GDM1 (cell line): ENCODE data around the gene CELF2.

Experiments
- DNase-seq: peaks from one replicate; lab custom pipeline; 2025; lab: John Stamatoyannopoulos, UW

The CELF2 gene

DNA sequence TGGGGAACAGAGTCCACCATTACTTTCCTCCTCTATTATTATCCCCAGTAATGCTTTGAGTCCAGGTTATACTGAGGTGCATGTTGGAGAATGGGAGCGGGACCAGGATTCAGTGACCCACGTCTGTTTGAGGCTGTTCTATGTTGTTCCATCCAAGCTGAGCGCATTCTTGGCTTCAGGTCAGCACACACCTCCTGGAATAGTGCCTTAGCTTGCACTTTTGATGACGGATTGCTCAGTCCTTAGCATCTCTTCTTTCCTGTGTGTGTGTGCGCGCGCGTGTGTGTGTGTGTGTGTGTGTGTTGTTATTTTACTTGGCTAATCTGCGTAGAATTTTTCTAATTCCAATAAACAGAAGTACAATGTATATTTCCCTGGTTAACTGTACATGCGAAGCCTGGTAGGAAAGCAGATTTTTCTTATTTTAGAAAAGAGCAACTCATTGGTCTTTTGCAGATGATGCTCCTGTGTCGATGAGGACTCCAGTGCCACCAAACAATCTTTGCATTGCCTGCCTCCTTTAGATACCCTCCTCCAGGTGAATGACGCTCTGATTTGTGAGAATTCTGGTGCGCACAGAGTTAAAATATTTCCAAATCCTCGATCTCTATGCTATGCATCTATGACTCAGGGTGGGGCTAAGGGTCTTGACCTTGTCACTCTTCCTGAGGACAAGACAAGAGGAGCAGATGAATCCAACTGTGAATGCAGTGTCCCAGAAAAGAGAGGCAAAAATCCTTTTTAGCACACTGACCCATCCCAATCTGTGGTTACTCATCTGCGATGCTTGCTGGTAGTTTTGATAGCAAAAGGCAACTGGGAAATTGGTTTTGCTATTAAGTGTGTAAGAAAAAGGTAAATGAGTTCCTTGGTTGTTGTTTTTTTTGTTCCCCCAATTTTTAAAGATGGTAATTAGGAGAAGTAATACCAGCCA is 13.3 kb upstream of the CELF2 start:
- DNase-seq: no peak

DNA sequence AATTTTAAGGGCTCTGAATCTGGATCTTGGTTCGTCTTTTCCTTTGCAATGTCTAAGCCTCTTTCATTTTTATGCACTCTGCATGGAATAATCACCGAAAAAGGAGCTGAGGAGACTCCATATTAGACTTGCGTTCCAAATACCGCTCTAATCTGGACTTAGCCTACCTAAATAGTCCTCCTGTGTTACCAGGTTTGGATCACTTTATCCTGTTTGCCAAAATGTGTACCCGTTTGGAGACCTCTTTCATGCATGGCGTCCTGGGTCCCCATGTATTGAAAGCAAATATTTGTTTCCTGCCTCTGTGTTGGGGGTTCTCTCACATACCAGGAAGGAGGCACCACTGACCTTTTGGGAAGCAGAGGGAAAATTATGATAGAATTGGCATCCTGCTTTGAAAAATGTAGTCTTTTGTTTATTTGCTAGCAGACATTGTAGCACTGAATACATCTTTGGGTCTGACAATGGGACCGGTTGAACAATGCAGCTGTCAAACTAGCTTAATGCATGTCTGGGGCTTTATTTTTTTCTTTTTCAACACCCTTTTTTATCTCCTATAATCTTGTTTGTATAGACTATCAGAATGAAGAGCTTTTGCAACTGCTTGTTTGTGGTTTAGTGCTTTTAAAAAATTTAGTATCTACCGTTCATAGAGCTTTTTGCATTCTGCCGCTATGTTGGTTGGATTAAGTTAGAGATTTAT is 11.8 kb upstream of the CELF2 start:
- DNase-seq: no peak

DNA sequence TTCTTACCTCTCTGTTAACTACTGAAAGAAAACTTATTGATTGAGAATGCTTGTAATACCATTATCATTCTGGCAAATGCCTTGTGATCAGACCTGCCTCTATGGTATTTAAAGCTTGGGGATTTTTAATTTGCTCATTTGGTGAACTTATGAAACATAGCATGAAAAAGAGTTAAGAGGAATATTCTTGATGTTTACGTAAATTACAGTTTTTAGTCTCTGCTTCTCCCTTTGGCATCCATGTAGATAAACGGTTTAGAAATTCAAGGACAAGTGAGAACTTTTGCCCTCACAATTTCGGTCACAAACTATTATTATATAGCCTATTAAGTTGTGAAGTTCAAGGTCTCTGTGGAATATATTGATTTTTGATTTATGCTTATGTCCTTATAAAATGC is 11.2 kb upstream of the CELF2 start:
- DNase-seq: no peak

DNA sequence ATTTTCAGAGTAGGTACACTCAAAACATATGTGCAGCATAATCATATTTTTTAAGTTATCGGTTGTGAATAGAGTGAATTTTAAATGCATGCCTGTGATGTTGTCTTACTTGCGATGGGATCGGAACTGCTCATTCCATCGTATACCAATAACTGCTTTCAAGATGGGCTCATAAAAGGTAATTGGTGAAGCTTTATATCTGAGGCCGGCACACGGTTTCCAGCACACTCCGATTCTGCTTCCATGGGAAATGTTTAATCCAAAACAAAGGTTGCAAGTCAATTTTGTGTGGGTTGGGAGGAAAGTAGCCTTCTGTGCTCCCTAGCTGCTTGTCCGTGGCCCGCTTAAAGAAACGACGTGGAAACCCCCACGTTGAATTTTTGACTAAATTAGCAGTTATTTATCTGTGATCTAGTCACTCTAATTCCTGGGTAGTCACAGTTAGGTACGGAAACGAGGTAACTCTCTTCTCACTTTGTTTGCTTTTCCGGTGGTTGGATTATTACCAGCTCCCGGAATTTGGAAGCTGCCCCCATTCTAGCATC is 10.1 kb upstream of the CELF2 start:
- no peak for DNase-seq

DNA sequence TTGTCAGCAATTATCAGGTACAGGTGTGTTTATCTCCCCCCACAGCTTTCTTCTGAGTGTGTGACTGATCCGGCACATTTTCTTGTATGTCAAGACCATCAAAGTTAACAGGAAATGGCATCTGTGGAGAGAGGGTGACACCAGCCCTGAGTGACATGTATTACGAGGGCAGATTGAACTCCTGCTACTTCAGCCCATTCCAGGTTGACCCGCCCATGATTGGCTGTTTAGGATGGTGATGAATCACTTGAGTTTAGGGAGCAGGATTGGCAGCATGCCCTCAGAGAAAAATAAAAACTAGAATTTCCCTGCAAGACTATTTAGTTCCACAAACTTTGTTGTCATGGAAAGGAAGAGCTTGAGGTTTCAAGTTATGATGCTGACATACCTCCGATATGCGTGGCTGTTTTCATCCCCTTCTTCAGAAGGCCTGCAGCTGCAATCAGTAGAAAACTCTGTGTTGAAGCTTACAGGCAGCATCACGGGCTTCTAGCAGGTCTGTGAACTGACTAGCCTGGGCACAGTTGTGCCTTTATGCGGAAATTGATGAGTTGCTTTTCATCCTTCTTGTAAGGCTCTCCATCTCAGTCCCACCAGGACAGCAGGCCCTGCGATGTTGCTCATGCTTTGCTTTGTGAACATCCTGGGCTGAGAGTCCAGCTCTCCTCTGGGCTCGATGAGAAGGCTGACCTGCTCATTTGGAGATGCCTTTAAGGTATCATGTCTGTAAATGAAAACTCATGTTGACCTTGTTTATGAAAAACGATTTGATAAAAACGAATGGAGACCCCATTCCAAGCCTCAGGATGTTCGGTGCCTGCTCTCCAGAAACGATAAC is 8.0 kb upstream of the CELF2 start:
- no peak for DNase-seq

DNA sequence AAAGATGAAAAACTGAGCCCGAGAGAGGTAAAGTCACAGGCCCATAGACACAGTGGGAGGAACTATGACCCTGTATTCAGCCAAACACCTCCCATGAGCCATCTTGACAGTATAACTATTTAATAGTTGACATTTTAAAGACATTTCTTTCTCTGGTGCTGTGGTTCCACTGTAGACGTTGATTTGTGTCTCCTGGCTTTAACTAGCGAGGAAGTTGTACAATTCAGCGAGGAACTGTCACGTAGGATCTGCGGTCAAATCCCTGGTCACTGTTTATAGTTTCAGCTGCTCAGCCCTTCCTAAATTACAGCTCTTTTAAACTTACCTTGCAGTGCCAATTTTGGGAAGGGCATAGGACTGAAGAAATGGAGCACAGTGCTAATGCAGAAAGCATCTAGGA is 7.1 kb upstream of the CELF2 start:
- DNase-seq: no peak

DNA sequence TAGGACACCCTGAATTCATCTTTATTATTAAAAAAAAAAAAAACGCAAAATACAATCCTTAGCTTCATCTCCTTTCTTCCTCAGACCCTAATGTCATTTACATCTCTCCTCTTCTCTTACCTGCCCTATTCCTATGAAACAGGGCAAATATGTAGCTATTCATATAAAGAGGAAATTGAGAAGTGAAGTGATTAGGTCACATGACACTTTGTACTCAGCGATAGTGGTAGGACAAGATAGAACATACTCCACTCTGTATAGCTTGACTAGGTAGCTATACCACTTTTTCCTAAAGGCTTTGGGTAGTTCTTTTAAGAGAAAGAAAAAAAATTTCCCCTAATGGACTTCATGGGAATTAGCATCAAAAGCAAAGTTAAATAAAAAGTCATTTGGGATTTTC is 6.2 kb upstream of the CELF2 start:
- DNase-seq: no peak

DNA sequence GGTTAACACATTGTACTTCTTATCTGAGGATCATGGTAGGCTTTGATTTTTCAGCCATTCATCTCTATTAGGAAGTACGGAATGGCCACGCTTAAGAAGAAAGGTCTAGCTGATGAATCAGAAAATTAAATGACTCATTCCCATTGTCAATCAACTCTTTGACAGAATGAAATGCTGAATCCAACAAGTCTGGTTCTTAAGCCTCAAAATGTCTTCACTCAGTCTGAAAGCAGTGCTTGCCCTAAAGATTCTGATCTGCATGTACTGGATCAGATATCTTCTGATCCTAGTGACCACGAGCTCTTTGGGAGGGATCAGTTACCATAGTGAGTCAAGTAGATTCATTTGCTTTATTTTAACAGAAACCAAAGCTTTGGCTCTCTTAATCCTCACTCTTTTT is 5.7 kb upstream of the CELF2 start:
- DNase-seq: no peak

DNA sequence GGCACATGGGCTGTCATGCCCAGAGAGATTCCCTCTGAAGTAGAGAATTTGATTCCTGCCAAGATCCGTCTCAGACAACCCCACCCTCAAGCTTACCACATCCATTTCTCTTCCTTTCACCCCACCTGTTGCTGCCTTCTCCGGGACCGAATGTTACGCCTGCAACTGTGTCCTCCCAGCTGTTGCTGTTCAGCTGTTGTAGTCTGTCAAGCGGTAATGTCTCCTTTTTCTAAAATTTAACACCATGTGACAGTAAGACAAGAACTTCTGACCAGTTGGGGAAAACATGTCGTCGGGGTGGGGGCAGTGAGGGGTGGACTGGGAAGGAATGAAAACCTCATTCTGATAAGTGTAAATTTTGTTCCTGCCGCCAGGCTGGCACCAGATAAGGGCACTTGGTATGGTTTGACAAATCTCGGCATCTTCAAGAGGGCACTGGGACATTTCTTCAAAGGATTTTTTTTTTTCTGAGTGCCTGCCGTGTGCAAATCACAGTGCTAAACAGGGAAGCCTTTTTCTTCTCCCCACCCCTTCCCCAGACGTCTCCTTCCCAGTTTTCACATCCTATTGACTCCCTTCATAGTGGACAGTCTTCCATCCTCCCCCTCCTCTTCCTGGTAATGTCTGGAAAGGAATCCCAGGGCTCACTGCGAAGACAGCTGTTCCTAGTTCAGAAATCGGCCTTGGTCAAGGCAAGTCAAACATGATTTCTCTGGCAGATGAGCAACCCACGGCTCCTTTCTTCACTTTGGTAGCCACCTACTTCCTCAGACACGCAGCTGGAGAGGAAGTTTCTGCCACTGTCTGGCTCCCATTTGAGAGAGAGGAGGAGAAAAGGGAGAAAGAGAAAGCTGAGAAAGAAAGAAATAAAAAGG is 5.0 kb upstream of the CELF2 start:
- DNase-seq: no peak

DNA sequence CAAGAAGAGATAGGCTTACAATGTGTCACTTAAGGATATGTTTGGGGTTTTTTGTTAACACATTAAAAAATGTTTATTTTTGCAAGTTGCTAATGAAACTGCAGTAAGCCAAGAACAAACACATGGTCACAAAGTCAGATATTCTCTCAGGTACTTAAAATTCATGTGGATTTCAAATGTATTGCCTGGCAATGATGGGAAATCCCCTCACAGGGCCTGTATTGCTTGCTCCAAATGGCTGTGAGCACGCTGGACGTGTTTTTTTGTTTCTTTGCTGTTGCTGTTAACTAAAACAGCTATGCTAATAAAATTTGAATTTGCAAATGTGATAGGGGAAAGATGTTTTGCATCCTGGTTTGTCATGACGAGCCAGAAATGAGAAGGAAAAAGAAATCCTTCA is 3.8 kb upstream of the CELF2 start:
- no peak for DNase-seq

DNA sequence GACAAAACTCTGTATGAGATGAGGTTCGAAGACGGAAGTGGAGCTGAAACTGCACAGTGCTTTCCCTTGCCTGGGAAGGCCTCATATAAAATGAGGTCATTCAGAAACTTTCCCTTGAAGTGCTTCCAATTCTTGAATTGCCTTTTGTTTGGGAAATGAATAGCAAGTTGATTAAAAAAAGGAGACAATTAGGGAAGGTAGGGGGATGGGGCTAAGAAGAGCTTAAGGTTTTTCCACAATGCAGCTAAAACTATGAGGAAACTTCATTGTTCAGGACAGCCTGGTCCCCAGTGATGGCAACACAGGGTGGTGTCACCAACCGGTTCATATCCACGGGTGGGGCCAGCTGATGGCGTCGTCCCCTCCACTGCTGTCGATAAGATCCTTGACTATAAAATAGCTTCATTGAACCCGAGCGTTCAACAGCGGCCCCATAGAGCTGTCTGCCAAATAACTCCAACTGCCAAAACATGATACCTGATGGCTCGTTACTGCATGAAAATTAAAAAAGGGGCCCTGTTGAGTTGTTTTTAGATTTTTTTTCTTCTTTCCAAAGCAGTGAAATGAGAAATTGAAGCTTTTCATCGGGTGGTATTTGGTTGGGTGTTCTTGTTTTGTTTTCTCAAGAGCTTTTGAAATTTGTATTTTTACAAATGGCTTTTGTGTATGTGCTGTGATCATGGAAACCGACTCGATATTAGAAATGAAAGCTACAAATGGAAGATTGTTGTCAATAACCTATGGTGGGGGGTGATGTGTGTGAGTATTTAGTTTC is 2.8 kb upstream of the CELF2 start:
- no peak for DNase-seq

DNA sequence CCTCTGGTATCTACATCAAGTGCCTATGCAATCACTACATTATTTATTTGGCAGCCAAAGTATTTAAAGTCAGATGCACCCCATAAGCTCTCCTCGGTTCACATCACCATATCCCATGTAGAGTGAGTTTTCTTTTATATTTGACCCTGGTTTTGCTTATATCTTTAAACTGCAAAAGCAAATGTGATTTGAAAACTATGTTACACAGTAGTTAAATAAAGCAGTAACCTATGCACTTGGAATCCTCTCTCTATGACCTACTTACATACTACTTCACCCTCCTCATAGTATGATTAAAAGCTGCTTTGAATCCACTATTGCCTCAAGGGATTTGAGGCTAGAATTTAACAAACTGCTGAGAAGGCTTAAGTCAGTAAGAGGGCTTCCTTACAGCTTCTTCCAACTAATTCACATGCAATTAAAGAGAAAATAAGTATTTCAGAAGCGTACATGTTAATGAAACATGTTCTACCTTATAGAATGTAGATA is 2.2 kb upstream of the CELF2 start:
- no peak for DNase-seq

DNA sequence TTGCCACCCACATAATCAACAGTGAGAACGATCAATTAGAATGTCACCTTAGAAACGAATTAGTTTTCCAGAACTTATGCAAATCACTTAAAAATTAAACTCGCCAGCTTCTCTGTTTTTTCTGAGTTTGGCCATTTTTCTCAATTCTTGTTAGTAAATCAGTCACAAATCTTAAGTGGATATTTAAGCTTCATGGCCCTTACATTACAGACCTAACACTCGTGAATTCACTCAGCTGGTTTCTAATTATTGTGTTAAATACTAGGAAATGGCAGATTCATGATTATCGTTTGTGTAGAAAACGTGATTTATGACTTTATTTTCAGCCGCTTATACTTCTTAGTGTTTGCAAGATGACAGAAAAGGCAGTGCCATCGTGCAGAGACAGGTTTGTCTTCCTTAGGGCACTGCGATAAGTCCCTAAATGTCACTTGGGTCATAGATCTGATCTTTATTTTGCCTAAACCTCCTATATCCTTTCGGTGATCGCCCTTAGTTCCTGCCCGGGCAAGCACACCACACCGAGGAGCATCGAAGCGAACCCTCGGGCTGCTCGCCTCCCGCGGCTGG is 587 bp upstream of the CELF2 start:
- DNase-seq: no peak

DNA sequence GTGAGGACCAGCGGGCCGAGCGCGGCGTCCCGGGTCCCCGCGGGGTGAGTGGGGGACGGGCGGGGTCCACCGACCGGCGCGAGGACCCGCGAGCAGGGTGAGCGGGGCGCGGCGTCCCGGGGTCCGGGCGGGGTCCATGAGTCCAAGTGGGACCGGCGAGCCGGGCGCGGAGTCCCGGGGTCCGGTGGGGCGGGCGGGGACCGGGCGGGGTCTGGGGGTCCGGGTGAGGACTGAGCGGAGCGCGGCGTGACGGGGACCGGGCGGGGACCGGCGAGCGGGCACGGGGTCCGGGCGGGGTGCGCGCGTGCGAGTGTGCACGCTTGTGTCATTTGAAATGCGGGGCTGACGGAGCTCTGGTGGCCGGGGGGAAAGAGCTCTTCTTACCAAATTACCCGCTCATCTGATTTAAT is 765 bp downstream of the CELF2 start:
- no peak for DNase-seq

DNA sequence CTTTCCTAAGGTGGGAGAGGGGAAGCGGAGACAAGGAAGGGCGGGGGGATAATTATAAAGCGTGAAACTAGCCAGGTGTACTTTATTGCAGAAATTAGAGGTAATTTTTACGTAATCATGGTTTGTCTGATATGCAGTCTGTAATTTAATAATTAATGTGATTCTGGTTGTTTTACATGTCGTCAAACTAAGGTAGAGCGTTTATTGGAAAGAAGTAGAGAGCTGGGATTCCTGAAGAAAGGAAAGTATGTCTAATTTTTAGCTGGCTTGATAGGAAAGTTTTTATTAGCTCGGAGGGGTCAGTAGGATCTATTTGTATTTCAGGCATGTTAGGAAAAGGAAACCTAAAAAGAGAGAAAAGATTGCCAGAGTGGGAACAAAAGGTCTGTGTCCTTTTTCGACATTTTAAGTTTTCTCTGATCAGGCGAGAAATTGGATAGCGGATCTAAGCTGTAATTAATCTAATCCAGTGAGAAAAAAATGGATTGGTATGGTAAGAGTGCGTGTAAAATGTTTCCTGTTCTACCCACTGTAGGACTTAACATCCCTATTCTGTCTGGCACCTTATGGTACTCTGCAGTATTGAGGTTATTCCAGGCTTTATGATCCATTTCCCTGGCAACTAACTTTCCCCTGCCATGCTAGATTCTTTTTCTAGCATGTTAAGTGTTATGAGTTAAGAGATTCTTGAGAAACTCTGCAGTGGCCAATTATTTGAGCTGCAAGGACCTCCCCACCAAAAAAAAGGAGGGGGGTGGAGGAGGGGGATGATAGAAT is 1.4 kb downstream of the CELF2 start:
- no peak for DNase-seq

DNA sequence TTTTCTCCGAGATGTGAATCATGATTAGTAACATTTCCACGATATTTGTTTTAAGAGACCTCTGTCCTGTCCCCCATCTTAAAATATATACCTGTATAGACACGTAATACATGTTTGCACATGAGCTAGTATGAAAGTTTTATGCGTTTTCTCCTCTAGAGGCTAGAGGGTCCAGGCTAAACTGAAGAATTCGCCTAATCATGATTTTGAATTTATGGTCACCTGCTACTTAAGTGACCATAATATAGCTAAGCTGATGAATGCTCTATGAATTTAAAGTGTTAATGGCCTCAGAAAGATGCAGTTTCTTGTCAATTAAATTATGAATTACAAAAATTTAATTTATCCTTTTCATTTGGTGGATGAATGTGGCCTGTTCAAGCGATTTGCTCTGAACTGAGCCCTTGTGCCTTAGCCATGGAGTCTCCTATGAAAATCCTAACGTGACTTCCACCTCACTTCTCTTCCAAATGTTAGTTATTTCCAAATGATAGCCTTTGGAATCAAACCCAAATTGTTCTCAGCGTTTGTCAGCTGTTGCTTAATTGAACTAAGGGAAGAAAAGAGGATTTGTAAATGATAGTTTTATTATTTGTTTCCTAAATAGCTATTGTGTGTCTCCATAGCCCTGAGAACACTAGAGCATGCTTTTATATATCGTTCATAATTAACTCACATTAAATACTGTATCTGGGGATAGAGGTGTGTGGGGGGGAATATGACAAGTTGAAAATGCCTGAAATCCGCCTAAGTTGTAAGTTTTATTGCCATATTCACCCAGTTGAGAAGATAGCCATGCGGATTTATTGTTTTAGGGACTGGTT is 2.3 kb downstream of the CELF2 start:
- no peak for DNase-seq

DNA sequence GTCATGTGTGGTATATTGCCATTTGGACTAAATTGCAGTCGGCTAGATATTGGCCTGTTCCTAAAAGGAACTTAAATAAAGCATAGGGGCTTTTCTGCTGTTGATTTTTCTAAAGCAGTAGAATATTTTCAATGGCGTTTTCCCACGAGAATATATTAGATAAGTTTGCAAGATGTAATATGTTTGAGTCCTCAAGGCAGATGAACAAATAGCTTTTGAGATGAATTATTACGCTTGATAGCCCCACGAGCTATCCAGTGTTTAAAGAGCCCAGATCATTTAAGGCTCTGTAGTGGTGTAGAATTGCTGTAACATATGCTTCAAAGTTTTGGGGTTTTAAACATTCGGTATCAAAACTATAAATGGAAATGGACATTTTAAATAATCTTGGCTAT is 2.9 kb downstream of the CELF2 start:
- DNase-seq: no peak

DNA sequence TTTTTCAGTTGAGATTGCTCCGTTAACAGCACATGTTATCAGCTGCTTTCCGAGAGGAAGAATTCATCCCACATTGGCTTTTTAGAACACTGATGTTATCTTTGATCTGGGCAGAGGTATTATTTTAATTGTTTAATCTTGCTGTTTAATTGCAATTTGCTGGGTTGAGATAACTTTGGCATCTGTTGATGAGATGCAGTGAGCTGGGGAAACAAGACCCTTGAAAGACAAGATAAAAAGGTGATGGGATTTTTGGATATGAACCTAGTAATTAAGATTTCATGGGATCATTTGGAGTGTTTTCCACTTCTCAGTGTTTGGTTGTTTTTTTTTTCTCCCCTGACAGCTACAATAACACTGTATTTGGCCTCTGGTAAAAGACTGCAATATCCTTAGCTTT is 4.5 kb downstream of the CELF2 start:
- no peak for DNase-seq
